Progenitor cell of endocrine pancreas (in vitro differentiated cells): ENCODE measurements around the gene AMFR. TPM values are rescaled to one million over a fixed set of nuclear protein-coding genes. Genes with fewer than 3 reads are reported as not detected.

Source experiments
- DNase-seq: peaks from one replicate; pipeline ENCODE4 v3.0.0; 2021; ENCODE audit warnings: low spot score; ENCODE audit not compliant: unreplicated experiment
- H3K27ac Mint-ChIP-seq: 2 replicates; pipeline ENCODE4 v1.8.0; 2021; ENCODE audit warnings: mild to moderate bottlenecking, moderate library complexity, mixed read lengths
- H3K27me3 Mint-ChIP-seq: 2 replicates; pipeline ENCODE4 v1.8.0; 2021; ENCODE audit warnings: mixed read lengths
- H3K36me3 Mint-ChIP-seq: 2 replicates; pipeline ENCODE4 v1.8.0; 2022; ENCODE audit warnings: mixed read lengths; ENCODE audit not compliant: insufficient read depth
- H3K4me1 Mint-ChIP-seq: 2 replicates; pipeline ENCODE4 v1.8.0; 2021; ENCODE audit warnings: low read depth, mixed read lengths
- H3K4me3 Mint-ChIP-seq: 2 replicates; pipeline ENCODE4 v1.8.0; 2021; ENCODE audit warnings: low read depth, mild to moderate bottlenecking, moderate library complexity, mixed read lengths
- H3K9me3 Mint-ChIP-seq: 2 replicates; pipeline ENCODE4 v1.8.0; 2021; ENCODE audit warnings: low read depth, mixed read lengths
- CTCF ChIP-seq: fragments of 200-600 bp; sonication (generic); IDR thresholded peaks from one replicate; pipeline ENCODE4 v1.5.0; 2021; ENCODE audit warnings: antibody characterized with exemption, mild to moderate bottlenecking; ENCODE audit not compliant: unreplicated experiment
- total RNA-seq: library from RNA; stranded (reverse); gene quantifications from 2 replicates; pipeline ENCODE4 v1.2.1, GENCODE V29; 2021

The AMFR gene
- total RNA-seq, 1 donor from 2014 or later: 55.8 TPM

- Mint-ChIP-seq H3K4me1 (no peaks in the 10 kb centered on the region), H3K27ac (no peak overlapping the region), H3K27me3 (no peaks in the 10 kb centered on the region), H3K9me3 (no peaks in the 10 kb centered on the region), H3K4me3 (no peak overlapping the region), H3K36me3 (no peaks in the 10 kb centered on the region)
- TF ChIP-seq CTCF: no peak
- DNase-seq: no peak
Measured at GRCh38 chr16:56327071-56327928, 98.0 kb downstream of the AMFR start.

- no peak for DNase-seq
- Mint-ChIP-seq H3K27ac (no peak overlapping the region), H3K4me1 (no peaks in the 10 kb centered on the region), H3K36me3 (no peaks in the 10 kb centered on the region), H3K9me3 (no peaks in the 10 kb centered on the region), H3K4me3 (no peak overlapping the region), H3K27me3 (no peaks in the 10 kb centered on the region)
- no peak for TF ChIP-seq CTCF
Measured at GRCh38 chr16:56325956-56326355, 99.4 kb downstream of the AMFR start.

- no peaks in the 10 kb centered on the region for H3K36me3 Mint-ChIP-seq
- H3K4me3 Mint-ChIP-seq: no peak overlapping the region
- no peak overlapping the region for H3K27ac Mint-ChIP-seq
- H3K27me3 Mint-ChIP-seq: no peaks in the 10 kb centered on the region
- no peaks in the 10 kb centered on the region for H3K9me3 Mint-ChIP-seq
- H3K4me1 Mint-ChIP-seq: no peaks in the 10 kb centered on the region
- no peak for TF ChIP-seq CTCF
- DNase-seq: no peak
Measured at GRCh38 chr16:56324406-56324805, 100.9 kb downstream of the AMFR start.

- H3K9me3 Mint-ChIP-seq: no peaks in the 10 kb centered on the region
- no peaks in the 10 kb centered on the region for H3K36me3 Mint-ChIP-seq
- no peak overlapping the region for H3K4me3 Mint-ChIP-seq
- TF ChIP-seq CTCF: no peak
- no peak overlapping the region for H3K27ac Mint-ChIP-seq
- peaks cover 16% of the 10 kb centered on the region for H3K27me3 Mint-ChIP-seq
- DNase-seq: no peak
- peaks cover 1% of the 10 kb centered on the region for H3K4me1 Mint-ChIP-seq
Measured at GRCh38 chr16:56321571-56321970, 103.8 kb downstream of the AMFR start.

- TF ChIP-seq CTCF: no peak
- Mint-ChIP-seq H3K9me3 (no peaks in the 10 kb centered on the region), H3K4me1 (peaks cover 1% of the 10 kb centered on the region), H3K4me3 (no peak overlapping the region), H3K36me3 (no peaks in the 10 kb centered on the region), H3K27ac (no peak overlapping the region), H3K27me3 (peaks cover 17% of the 10 kb centered on the region)
- no peak for DNase-seq
Measured at GRCh38 chr16:56320811-56321558, 104.4 kb downstream of the AMFR start.
